HepG2 (cell line): ENCODE measurements around the gene SRP68. TPM values are rescaled to one million over a fixed set of nuclear protein-coding genes. Genes with fewer than 3 reads are reported as not detected.

Experiments
- BATF2 ChIP-seq: sonication (generic); formaldehyde crosslinking; IDR thresholded peaks from 2 replicates; pipeline ENCODE4 v1.8.0; 2022; ENCODE audit warnings: mild to moderate bottlenecking, missing genetic modification reagents, moderate library complexity
- CEBPZ ChIP-seq: IDR thresholded peaks from 2 replicates; pipeline ENCODE4 v1.6.1; 2012; ENCODE audit warnings: low read length, improper control_type of control experiment
- KLF16 ChIP-seq, 2 experiments: sonication (generic) in 1 of 2; formaldehyde crosslinking in 1 of 2; IDR thresholded peaks; 2 replicates each; pipeline versions ENCODE4 v1.6.1 to v1.8.0; 2016 to 2023; ENCODE audit warnings: missing genetic modification reagents in 2 of 2, missing compliant biosample characterization in 1 of 2
- MIER2 ChIP-seq: IDR thresholded peaks from 2 replicates; pipeline ENCODE4 v1.6.1; 2016; ENCODE audit warnings: missing biosample characterization, missing genetic modification reagents
- MXI1 ChIP-seq: IDR thresholded peaks from 3 replicates; pipeline ENCODE4 v1.6.1; 2012; ENCODE audit warnings: low read depth, low read length, inconsistent platforms, borderline replicate concordance
- PRDM15 ChIP-seq: sonication (generic); formaldehyde crosslinking; IDR thresholded peaks from 2 replicates; pipeline ENCODE4 v1.4.0; 2020; ENCODE audit warnings: missing genetic modification reagents
- RNF2 ChIP-seq: fragments of 450-650 bp; conservative IDR thresholded peaks from 2 replicates; pipeline ENCODE4 v1.6.1; 2016; ENCODE audit warnings: low read depth
- SNRNP70 ChIP-seq: fragments of 200-400 bp; formaldehyde crosslinking; IDR thresholded peaks from 2 replicates; pipeline ENCODE4 v1.6.1; 2017; ENCODE audit warnings: mild to moderate bottlenecking, low read depth, low read length, moderate library complexity
- THAP11 ChIP-seq: IDR thresholded peaks from 2 replicates; pipeline ENCODE4 v1.6.1; 2016; ENCODE audit warnings: missing biosample characterization, missing genetic modification reagents
- THAP9 ChIP-seq: sonication (generic); formaldehyde crosslinking; IDR thresholded peaks from 2 replicates; pipeline ENCODE4; 2020; ENCODE audit warnings: missing genetic modification reagents, mild to moderate bottlenecking, borderline replicate concordance
- ZBTB3 ChIP-seq: sonication (generic); formaldehyde crosslinking; IDR thresholded peaks from 2 replicates; pipeline ENCODE4 v1.4.0; 2020; ENCODE audit warnings: low read depth, mild to moderate bottlenecking, moderate library complexity, missing genetic modification reagents, borderline replicate concordance
- ZMAT5 ChIP-seq: sonication (generic); formaldehyde crosslinking; IDR thresholded peaks from 2 replicates; pipeline ENCODE4 v1.5.0; 2020; ENCODE audit warnings: mild to moderate bottlenecking, low read depth, missing genetic modification reagents, borderline replicate concordance
- ZNF136 ChIP-seq: sonication (generic); formaldehyde crosslinking; IDR thresholded peaks from 2 replicates; pipeline ENCODE4 v1.8.1; 2022; ENCODE audit warnings: low read depth, mild to moderate bottlenecking, moderate library complexity, missing genetic modification reagents
- ZNF451 ChIP-seq: sonication (generic); formaldehyde crosslinking; IDR thresholded peaks from 2 replicates; pipeline ENCODE4 v1.5.0; 2020; ENCODE audit warnings: mild to moderate bottlenecking, missing genetic modification reagents
- polyA plus RNA-seq, 8 experiments: library from polyadenylated mRNA; depleted of rRNA in 3 of 8; stranded (reverse) in 7 of 8; unstranded in 1 of 8; fragments of >200 nt; fragmentation: Illumina TruSeq in 4 of 8; extraction: Trizol in 4 of 8; gene quantifications; 2 replicates each; pipeline versions ENCODE4 v1.2.1 to v1.2.3, GENCODE V29; 2011 to 2016; ENCODE audit warnings: low read depth in 4 of 8, missing spikeins in 1 of 8, mixed read lengths in 1 of 8; ENCODE audit not compliant: insufficient read depth in 1 of 8
- total RNA-seq, 5 experiments: library from RNA; depleted of rRNA; stranded (reverse); fragments of >200 nt; fragmentation: Illumina TruSeq; extraction: Trizol; gene quantifications; 2 replicates each; pipeline ENCODE4 v1.2.3, GENCODE V29; 2016; ENCODE audit warnings: low read depth in 1 of 5

Gene SRP68
- total and polyA plus RNA-seq, 2 of the 13 experiments (the other 11 are each of a cell fraction or from before 2014, with no cell fraction given), result 39.8 to 74.3 TPM

- TF ChIP-seq CEBPZ (no peak), ZNF136 (CRISPR knock-in tag) (peak; percentile 98), KLF16 (CRISPR knock-in tag; IDR thresholded peaks at IDR 0.05) (peak; percentile 27 to 82; a peak in 2 of 4 replicates), THAP9 (CRISPR knock-in tag) (peak; percentile 97), MXI1 (peak; percentile 75; the same call in 2 of the 3 replicates), THAP11 (CRISPR knock-in tag) (peak; percentile 87), PRDM15 (peak; percentile 78), ZNF451 (CRISPR knock-in tag) (no peak; the same call in none of the 2 replicates), MIER2 (CRISPR knock-in tag) (0 out of 2 replicates have a peak, but pooled peaks have one; percentile 16), RNF2 (0 out of 2 replicates have a peak, but pooled peaks have one; percentile 61), SNRNP70 (no peak), ZMAT5 (CRISPR knock-in tag) (no peak), BATF2 (CRISPR knock-in tag) (no peak), ZBTB3 (CRISPR knock-in tag) (no peak)
Observed at GRCh38 chr17:76103274-76104139, 31.2 kb upstream of the SRP68 start, which contains the start of gene EXOC7 (continued).
